ENCODE results near the gene SPAG16. TPM values are rescaled to one million over a fixed set of nuclear protein-coding genes. Genes with fewer than 3 reads are reported as not detected.

Gene SPAG16
- total RNA-seq, 2 experiments from 2014 or later = 2.8 to 3.2 TPM

- POLR2A ChIA-PET = no interaction called here
These were observed 1098.0 kb downstream of the SPAG16 start for GRCh38 chr2:214382229-214382628.

GRCh38 chr2:214386720-214387119, 1102.5 kb downstream of the SPAG16 start:
- no peak for DNase-seq
- no peak for TF ChIP-seq CTCF (IDR thresholded peaks at IDR 0.05)
- H3K27me3 ChIP-seq (ENCODE audit: control insufficient read depth in 1 of 2, insufficient read depth in 2 of 2, low read length in 2 of 2) = no peaks in the 10 kb centered on the region
- no peak overlapping the region for H3K4me3 Mint-ChIP-seq
- H3K36me3 Mint-ChIP-seq (ENCODE audit: low read depth) = no peaks in the 10 kb centered on the region
- intact Hi-C loops (cut with DNase I, micrococcal nuclease) = no loop called here
- no peaks in the 10 kb centered on the region for H3K27me3 Mint-ChIP-seq
- no peak overlapping the region for H3K27ac ChIP-seq (ENCODE audit: low read depth in 1 of 2, low read length in 2 of 2)
- H3K36me3 ChIP-seq (ENCODE audit: insufficient read depth, low read length) = no peaks in the 10 kb centered on the region
- CTCF ChIA-PET = no interaction called here
- H3K9me3 ChIP-seq (ENCODE audit: control insufficient read depth in 1 of 2, insufficient read depth in 1 of 2, low read length in 2 of 2) = peaks cover 0 to 4% of the 10 kb centered on the region in 2 experiments
- no peaks in the 10 kb centered on the region for H3K4me1 Mint-ChIP-seq (ENCODE audit: low read depth)
- no peaks in the 10 kb centered on the region for H3K9me3 Mint-ChIP-seq
- H3K27ac Mint-ChIP-seq = no peak overlapping the region
- H3K4me1 ChIP-seq (ENCODE audit: insufficient read depth, low read length) = no peaks in the 10 kb centered on the region
- H3K4me3 ChIP-seq (ENCODE audit: low read length) = no peak overlapping the region
- POLR2A ChIA-PET = no interaction called here
- no peak for ATAC-seq (ENCODE audit: poor library complexity)

More at GRCh38 chr2:214382229-214382628, 1098.0 kb downstream of the SPAG16 start:
- CTCF ChIA-PET = no interaction called here
- H3K36me3 Mint-ChIP-seq (ENCODE audit: low read depth) = no peaks in the 10 kb centered on the region
- no peaks in the 10 kb centered on the region for H3K9me3 Mint-ChIP-seq
- no peaks in the 10 kb centered on the region for H3K36me3 ChIP-seq (ENCODE audit: insufficient read depth, low read length)
- no peak for ATAC-seq (ENCODE audit: poor library complexity)
- H3K27me3 Mint-ChIP-seq = no peaks in the 10 kb centered on the region
- no peak for TF ChIP-seq CTCF (IDR thresholded peaks at IDR 0.05)
- no peak overlapping the region for H3K4me3 ChIP-seq (ENCODE audit: low read length)
- no peak overlapping the region for H3K4me3 Mint-ChIP-seq
- intact Hi-C loops (cut with DNase I, micrococcal nuclease) = no loop called here
- DNase-seq = no peak
- no peak overlapping the region for H3K27ac Mint-ChIP-seq
- H3K9me3 ChIP-seq (ENCODE audit: control insufficient read depth in 1 of 2, insufficient read depth in 1 of 2, low read length in 2 of 2) = peaks cover 0 to 4% of the 10 kb centered on the region in 2 experiments
- H3K4me1 Mint-ChIP-seq (ENCODE audit: low read depth) = no peaks in the 10 kb centered on the region
- no peaks in the 10 kb centered on the region for H3K4me1 ChIP-seq (ENCODE audit: insufficient read depth, low read length)
- H3K27me3 ChIP-seq (ENCODE audit: control insufficient read depth in 1 of 2, insufficient read depth in 2 of 2, low read length in 2 of 2) = no peaks in the 10 kb centered on the region
- H3K27ac ChIP-seq (ENCODE audit: low read depth in 1 of 2, low read length in 2 of 2) = no peak overlapping the region

GRCh38 chr2:214389334-214389733, 1105.1 kb downstream of the SPAG16 start:
- Mint-ChIP-seq H3K36me3 (ENCODE audit: low read depth) (no peaks in the 10 kb centered on the region), H3K4me1 (ENCODE audit: low read depth) (no peaks in the 10 kb centered on the region), H3K27me3 (no peaks in the 10 kb centered on the region), H3K9me3 (no peaks in the 10 kb centered on the region), H3K27ac (no peak overlapping the region), H3K4me3 (no peak overlapping the region)
- ChIA-PET CTCF (no interaction called here), POLR2A (no interaction called here)
- Histone ChIP-seq H3K27ac (ENCODE audit: low read depth in 1 of 2, low read length in 2 of 2) (no peak overlapping the region), H3K27me3 (ENCODE audit: control insufficient read depth in 1 of 2, insufficient read depth in 2 of 2, low read length in 2 of 2) (no peaks in the 10 kb centered on the region), H3K9me3 (ENCODE audit: control insufficient read depth in 1 of 2, insufficient read depth in 1 of 2, low read length in 2 of 2) (peaks cover 0 to 4% of the 10 kb centered on the region in 2 experiments), H3K36me3 (ENCODE audit: insufficient read depth, low read length) (no peaks in the 10 kb centered on the region), H3K4me1 (ENCODE audit: insufficient read depth, low read length) (no peaks in the 10 kb centered on the region), H3K4me3 (ENCODE audit: low read length) (no peak overlapping the region)
- intact Hi-C loops (cut with DNase I, micrococcal nuclease) = no loop called here
- no peak for DNase-seq
- no peak for TF ChIP-seq CTCF (IDR thresholded peaks at IDR 0.05)
- ATAC-seq (ENCODE audit: poor library complexity) = no peak
